HG03045 (cell line): ENCODE data around the gene RAMACL.
"Not testable (repeated sequence)": the region's sequence is repeated elsewhere in the genome, so short reads cannot be mapped to it uniquely, and the experiment has no call there.

Experiments used
- ATAC-seq: cut with Tn5 transposase; IDR thresholded peaks from one replicate; pipeline ENCODE4 v1.9.1; 2021; ENCODE audit warnings: mild to moderate bottlenecking, moderate library complexity; ENCODE audit not compliant: unreplicated experiment

The RAMACL gene

GRCh38 chr6:166586424-166587156 lies at the start of gene RAMACL:
TSS of gene RAMACL (minus strand) at chr6:166586678. CDS start at chr6:166586477, 201 bp downstream.
- ATAC-seq, result peak; percentile 72

- ATAC-seq, result no peak
Observed at GRCh38 chr6:166635013-166635970, 48.8 kb upstream of the RAMACL start.

GRCh38 chr6:166634581-166634980 lies 48.1 kb upstream of the RAMACL start:
- not testable (repeated sequence) for ATAC-seq

GRCh38 chr6:166633732-166634535 lies 47.5 kb upstream of the RAMACL start:
- no peak for ATAC-seq

- no peak for ATAC-seq
Observed at GRCh38 chr6:166632731-166633130, 46.3 kb upstream of the RAMACL start.

- no peak for ATAC-seq
Observed at GRCh38 chr6:166630462-166630861, 44.0 kb upstream of the RAMACL start.

- no peak for ATAC-seq
Observed at GRCh38 chr6:166629628-166630027, 43.1 kb upstream of the RAMACL start.

- ATAC-seq, result peak; percentile 35
Observed at GRCh38 chr6:166627875-166628801, 41.7 kb upstream of the RAMACL start.

GRCh38 chr6:166627033-166627874 lies 40.8 kb upstream of the RAMACL start, which contains the start of gene RPS6KA2:
TSS of gene RPS6KA2 (minus strand) at chr6:166627251. CDS start at chr6:166627019, 232 bp downstream.
- ATAC-seq, result peak; percentile 90

- ATAC-seq, result peak; percentile 1
Observed at GRCh38 chr6:166626177-166627032, 39.9 kb upstream of the RAMACL start.

- no peak for ATAC-seq
Observed at GRCh38 chr6:166625356-166625755, 38.9 kb upstream of the RAMACL start.

GRCh38 chr6:166624275-166624674 lies 37.8 kb upstream of the RAMACL start:
- no peak for ATAC-seq

GRCh38 chr6:166623318-166623717 lies 36.8 kb upstream of the RAMACL start:
- no peak for ATAC-seq

GRCh38 chr6:166621114-166621540 lies 34.6 kb upstream of the RAMACL start:
- ATAC-seq, result no peak

- ATAC-seq, result no peak
Observed at GRCh38 chr6:166620478-166621113, 34.1 kb upstream of the RAMACL start.

- no peak for ATAC-seq
Observed at GRCh38 chr6:166619912-166620311, 33.4 kb upstream of the RAMACL start.
